HUDEP-2 (cell line): Measurements from ENCODE around the gene CYP4B1.

Experiments
- DNase-seq, 76 experiments: peaks; one replicate each; lab custom pipeline; 2025; ENCODE audit not compliant: unreplicated experiment in 76 of 76; lab: John Stamatoyannopoulos, UW

Gene CYP4B1

DNA sequence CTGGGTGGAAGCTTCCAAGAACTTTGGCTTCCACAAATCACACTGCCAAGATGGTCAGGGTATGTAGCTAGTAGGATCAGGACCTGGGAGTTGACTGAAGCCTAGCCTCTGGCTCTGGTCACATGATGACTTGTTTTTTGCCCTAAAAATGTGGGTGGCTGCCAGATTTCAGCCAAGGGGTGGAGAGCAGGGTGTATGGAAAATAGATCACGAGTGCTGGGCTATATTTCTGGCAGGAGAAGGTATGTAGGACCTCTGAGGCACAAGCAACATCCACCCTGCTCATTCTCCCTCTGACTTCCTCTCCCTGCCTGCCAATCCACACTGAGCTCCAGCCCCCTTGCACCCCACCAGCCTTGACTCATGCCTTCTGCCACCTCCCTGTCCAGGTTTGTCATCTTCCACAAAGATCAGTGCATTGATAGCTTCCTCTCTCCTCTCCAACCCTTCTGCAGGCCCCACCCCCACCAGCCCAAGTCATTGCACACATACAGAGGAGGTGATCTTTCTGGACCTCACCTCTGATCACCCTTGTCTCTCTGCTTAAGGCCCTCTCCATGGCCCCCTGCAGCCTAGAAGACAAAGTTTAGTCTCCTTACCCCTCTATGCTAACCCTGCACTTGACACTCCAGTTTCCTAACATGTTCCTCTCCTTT lies 8.3 kb upstream of the CYP4B1 start:
- DNase-seq, result peak in 2 of 76 experiments; percentile 6 to 11

DNA sequence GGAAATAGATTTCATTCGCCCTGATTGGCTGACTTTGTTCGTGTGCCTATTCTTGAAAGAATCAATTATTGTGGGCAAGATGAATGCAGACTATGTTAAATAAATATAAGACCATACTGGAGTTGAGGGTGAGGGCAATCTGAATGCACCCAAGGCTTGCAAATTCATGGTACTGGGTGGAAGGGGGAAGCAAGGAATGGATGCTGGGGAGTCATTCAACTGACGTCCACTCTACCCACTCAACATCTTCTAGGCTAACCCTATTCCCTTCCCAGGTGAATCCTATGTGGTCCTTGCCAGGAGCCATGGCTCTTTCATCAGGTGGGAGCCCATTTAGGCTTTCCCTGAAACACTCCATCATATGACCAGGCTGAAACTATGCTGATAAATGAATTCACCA lies 5.7 kb upstream of the CYP4B1 start:
- DNase-seq, result no peak

DNA sequence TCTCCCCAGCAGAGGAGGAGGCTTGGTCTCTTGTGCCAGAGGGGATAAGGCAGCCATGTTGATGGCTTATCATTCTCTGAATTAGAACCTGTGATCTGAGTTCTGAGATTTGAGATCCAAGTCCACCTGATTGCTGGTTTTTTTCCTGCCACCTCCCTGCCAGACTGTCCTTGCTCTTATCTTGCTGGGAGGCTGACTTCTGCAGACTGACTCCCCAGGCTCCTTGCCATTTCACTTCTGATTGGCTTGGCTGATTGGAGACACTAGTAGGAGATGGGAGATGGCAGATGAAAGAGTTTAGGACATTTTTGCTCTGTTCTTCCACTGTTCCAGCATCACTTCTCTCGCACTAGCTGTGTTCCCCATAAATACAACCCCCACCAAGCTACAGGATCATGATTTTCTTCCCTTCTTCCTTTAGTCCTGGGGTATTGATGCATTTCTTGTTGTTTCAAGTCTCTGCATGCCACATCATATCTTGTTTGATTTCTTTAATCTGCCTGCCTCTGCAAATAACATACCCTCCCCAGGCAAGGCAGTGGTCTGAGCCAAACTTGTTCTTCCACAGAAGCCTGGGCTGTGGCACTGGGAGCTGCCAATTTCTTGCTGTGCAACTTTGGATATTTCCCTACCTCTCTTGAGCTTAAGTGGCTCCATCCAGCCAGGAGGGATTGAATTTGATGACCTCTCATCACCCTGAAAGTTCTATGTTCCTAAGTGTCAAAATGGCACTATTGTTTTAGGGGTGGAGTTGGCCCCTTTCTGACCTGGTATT lies 963 bp upstream of the CYP4B1 start:
- DNase-seq, result no peak

DNA sequence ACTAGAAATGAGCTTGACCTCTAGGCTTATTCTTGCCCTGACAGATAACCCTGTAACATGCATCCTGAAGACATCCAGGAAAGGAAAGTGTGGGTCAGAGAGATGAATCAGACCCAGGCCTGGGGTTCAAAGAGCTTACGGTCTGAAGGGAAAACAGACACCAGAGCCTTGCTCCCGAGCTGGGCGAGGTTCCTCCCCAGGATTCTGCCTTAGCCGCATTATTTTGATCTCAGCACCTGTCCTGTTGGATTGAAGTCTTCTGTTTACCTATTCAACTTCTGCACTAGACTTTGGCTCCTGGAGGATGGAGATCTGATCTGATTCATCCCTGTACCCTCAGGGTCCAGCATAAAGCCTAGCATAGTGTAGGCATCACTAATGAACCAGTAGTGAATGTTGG lies 1.9 kb downstream of the CYP4B1 start:
- no peak for DNase-seq

DNA sequence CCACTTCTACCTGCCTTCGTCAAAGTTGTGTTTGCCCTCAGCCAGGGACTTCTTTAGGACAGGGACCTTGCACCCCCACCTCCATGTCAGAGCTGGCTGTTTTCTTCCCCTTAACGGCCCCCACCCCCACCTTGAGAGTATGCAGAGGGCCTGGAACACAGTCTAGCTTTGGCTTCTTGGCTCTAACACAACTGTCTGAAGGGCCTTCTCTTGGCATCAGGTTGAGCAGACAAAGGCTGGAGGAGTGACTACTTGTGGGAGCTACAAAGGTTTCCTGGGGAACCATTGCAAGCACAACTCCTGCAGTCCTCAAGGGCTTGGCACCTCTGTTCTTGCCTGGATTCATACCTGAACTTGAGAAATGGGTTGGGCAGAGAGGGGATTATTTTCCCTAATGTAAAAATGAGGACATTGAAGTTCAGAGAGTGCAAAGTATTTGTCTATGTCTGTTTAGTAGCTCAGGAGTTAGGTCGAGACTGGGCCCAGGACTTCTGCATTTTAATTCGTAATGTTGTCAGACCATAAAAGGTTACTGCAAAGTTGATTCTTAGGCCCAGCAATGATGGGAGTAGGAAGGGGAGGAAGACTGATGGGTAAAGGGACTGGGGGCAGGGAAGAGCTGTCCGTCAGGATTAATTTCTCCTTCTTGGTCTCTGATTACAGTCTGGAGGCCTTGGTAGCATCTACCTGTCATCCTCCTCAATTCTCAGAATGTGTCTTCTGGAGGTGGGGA lies 2.6 kb downstream of the CYP4B1 start:
- no peak for DNase-seq

DNA sequence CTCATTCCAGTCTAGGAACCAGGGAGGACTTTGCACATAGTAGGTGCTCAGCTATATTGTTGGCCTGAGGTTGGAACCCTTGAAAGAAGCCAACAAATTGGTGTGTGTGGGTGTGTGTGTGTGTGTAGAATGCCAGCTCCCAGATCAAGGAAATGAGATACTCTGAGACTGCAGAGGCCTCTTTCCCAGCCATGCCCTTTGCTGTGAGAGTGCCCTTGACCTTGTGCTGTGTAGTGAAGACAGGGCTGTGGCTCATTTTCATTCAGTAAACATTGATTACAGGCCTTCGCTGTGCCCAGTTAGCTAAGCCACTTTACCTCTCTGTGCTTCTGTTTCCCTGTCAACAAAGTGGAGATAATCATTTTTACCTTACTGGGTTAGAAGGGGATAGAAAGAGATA lies 3.2 kb downstream of the CYP4B1 start:
- DNase-seq, result no peak

DNA sequence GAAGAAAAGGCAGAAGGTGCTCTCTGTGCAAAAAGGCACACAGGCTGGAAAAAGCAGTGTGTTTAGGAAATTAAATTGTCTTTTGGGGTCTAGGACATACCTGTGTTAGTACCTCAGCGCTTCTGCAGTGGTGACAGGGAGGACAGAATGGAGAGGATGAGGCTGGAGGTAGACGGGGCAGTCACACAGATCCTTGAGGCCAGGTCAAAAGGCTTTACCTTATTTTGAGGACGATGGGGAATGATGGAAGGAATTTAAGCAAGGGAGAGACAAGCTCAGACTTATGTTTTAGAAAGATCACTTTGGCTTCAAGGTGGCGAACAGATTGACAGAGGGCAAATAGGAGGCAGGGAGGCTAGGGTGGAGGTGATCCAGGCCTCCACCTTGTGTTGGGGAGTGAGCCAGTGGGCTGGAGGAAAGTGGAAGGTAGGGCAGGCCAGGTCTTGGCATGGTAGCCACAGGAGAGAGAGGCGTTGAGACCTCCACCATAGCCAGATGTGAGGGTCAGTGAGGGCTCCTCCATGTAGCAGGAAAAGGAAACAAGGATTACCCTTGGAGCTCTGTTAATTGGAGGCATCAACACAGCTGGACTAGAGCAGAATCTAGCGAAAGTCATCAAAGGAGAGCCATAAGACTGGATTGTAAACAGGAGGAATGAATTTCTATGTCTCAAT lies 4.2 kb downstream of the CYP4B1 start:
- no peak for DNase-seq

DNA sequence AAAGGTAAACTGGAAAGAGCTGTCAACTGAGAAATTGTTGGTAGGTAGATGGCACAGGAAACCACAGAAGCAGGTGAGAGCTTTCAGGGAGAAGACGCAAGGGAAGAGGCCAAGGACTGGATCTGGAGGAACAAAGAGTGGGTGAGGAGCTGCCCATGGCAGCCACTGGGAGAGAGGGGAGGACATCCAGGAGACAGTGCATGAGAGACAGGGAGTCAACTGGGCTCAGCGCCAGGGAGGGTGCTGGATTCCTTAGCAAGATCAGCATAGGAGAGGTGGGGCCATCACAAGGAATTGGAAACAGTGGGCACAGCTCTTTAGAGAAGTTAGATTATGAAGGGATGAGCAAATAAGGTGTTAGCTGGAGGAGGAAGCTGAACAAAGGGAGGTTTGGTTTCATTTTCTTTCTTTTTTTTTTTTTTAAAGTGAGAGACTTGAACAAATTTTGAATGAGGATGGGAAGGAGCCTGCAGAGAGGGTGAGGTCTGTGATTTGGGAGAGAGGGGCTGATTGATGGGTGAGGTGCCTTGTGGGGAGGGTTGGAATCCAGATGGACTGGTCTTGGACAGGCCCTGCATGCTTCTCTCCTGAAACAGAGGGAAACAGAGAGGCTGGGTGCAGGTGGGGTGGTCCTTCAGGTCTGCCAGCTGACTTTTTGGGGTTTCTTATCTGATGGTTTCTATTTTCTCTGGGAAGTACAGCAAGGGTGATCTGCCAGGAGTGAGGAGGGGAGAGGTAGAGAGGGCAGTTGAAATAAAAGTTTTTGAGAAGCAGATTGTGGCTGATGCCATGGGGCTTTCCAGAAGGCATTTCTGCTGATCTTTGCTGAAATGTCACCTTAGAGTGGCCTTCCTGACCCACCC lies 5.4 kb downstream of the CYP4B1 start:
- no peak for DNase-seq

DNA sequence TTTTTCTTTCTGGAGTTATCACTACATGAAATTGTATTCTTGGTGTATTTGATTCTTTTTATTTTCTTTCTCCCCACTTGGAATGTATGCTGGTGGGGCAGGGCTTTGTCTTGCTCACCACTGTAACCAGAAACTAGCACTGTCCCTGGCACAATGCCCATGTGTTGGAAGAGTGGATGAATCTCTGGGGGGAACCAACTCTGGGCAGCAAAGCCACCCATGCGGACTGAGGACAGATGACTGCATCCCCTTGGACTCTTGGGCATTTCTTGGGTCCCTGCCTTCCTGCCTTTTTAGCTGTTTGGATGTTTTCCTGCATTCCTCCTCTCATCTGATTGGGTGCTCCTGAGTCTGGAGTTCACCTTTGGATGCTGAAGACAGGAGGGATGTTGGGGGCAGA lies 6.1 kb downstream of the CYP4B1 start:
- no peak for DNase-seq

DNA sequence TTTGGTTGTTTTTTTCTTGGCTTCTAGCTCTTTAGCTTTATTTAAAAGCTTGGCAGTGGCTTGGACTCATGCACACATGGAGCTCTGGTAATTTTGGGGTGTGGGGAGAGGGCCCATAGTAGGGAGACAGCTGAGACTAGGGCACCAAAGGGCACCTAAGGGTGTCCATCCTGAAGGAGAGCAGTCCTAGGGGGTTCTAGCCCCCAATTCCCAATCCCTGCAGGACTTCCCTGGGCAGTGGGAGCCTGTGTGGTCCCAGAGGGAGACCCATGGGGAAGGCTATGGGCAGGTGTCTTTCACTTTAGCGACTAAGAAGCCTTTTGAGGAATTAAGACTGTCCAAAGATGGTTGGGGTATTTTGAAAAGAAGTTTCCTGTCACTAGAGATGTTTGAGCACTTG lies 6.9 kb downstream of the CYP4B1 start:
- no peak for DNase-seq

DNA sequence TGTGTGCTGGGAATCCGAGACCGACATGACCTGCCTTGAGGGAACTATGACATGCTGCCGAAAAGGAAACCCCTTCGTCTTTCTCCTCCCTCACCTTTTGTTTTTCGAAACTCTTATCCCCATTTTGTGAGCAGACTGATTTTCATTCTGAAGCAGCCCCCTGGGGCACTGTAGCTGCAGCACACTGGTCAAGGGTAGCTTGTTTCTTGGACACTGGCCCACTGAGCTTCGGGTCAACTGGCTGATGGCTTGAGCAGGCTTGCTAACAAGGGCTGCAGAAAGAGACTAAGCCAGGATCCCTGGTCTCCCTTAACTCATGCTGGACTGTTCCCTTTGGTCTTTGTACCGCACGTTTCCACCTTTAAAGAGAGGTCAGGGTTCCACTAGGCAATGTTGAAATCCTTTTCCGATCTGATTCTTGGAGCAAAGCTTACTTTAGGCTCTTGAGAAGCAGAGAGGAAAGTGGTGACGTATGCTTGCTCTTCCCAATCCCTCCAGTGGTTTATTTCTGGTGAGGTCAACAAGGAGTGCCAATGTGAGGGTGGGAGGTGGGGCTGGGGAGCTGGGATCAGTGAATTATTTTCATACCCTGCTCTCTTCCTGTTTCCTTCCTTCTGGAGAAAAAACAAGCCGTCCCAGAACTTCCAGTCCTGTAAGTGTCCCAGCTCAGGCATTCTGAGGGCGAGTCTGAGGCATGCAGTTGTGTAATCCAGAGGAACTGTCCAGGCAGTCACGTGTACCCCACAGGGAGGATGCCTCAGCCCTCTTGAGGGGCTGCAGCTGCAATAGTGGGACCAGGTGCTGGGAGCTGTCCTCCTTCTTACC lies 7.6 kb downstream of the CYP4B1 start:
- no peak for DNase-seq

DNA sequence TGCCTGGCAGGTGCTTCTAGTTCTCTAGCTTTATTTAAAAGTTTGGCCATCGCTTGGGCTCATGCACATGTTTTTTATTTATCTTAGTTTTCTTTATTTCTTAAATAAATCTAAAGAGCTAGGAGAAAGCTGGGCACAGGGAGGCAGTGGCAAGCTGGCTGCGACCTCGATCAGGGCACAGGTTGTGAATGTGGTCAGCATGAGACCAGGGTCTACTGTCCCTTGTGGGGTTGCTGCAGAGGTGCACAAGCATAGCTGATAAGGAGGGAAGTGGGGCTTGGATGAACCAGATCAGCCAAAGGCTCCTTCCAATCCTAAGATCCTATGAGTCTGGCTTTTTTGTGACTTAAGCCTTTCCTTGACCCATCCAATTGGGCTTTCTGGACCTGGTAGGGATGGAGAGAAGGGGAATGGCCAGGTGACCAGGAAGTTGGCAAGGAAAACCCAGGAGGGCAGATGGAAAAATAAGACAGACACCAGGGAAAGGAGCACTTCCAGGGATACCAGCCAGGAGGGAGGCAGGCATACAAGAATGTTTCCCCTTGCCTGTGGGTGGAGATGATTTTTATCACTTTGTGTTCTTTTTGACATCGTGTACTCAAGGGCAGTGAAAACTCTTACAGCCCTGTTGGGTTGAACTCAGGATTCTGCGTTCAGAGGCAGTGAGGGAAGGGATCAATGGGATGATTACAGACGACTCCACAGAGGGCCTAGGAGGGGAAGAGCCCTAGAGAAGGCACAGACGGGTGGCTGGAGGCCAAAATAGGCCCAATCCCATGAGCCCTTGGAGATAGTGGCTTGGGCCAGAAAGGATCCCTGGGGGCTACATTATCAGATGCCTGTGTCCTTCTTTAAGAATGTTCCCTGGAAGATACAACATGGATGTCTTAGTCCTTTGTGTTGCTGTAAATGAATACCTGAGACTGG lies 8.5 kb downstream of the CYP4B1 start:
- no peak for DNase-seq

DNA sequence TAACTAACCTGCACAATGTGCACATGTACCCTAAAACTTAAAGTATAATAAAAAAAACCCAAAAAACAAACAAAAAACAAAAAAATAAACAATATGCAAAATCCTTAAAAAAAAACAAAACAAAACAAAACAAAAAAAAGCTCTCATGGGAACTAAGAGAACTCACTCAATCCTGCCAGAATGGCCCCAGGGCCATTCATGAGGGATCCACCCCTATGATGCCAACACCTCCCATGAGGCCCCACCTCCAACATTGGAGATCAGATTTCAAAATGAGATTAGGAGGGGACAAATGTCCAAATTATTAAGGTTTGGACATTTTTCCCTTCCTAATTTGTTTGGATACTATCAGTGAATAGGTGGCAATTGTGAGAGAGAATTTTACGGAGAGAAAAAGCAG lies 10.2 kb downstream of the CYP4B1 start:
- no peak for DNase-seq

DNA sequence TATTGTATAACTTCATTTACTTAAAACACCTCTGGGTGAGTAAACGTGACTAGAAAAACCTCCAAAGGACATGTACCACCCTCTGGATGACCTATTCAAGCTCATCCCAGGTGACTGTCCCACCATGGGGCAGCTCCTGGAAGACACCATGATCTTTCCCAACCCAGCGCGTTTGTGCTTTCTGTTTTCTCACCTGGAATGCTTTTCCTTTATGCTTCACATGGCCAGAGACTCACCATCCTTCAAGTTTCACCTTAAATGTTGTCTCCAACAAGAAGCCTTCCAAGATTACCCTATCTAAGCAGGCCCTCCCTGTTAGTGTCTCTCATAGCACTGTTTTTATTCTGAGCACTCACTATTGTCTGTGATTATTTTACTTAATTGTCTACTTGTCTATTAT lies 11.1 kb downstream of the CYP4B1 start:
- DNase-seq, result no peak

DNA sequence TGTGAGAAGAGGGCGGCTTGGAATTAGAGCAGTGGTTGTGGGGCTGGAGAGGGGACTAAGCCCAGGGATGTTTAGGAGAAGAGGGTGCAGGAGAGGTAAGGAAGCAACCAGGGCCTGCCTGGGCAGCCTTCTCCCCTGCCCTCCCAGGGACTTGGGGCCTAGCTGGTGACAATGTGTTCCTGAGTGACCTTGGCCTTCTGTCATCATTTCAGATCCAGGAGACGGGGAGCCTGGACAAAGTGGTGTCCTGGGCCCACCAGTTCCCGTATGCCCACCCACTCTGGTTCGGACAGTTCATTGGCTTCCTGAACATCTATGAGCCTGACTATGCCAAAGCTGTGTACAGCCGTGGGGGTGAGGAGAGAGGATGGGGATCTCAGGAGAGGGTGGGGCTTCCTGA lies 11.8 kb downstream of the CYP4B1 start:
- no peak for DNase-seq

DNA sequence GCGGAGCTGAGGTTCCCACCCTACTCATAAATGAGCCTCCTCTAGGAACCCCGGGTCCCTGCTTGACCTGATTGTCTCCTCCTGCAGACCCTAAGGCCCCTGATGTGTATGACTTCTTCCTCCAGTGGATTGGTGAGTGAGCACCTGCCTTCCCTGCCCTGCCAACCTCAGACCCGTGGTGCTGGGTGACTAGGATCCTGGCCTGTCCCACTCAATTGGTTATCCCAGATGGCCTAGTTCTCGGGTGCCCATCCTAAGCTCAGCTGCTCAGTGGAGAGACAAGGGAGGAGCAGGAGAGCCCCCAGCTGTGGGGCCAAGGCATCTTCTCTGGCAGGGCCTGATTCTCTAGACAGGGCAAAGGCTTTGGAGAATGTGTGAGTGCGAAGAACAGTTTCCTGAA lies 12.2 kb downstream of the CYP4B1 start:
- DNase-seq, result no peak

DNA sequence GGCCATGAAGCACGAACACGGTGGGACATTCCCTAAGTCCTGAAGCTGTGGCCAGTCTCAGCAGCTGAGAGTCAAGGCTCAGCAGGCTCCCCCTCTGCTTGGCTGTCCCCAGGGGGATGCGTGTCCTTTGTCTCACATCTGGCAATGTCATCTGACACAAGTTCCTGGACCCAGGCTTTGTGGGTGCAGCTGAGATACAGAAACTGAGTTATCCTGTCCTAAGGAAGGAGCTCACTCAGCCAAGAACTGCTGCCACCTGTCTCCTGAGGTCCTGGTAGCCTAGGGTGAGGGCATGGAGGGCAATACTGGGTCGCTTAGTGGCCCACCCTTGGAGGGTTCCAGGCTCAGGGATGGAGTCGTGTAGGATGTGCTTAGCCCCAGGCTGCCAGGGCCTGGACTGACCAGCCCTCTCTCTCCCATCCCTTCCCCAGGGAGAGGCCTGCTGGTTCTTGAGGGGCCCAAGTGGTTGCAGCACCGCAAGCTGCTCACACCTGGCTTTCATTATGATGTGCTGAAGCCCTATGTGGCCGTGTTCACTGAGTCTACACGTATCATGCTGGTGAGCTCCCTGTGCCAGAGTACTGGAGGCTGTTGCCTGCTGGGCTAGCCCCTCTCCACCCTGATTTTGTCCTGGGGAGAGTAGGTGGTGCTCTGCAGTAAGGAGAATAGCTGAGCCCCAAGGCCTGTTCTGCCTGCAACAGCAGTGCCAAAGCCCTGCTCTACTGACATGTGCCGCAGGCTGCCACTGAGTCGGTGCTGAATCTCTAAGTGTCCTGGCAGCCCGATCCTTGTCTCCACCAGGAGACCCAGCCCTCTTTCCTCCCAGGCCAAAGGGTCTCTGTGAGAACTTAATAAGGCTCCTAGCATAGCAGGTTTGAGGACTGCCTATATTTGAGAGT lies 13.5 kb downstream of the CYP4B1 start:
- DNase-seq, result no peak
